Heart left ventricle (tissue), 16 donors: Measurements from ENCODE around the gene MTCH1. TPM values are rescaled to one million over a fixed set of nuclear protein-coding genes. Genes with fewer than 3 reads are reported as not detected.

ENCODE experiments used
- ATAC-seq, 4 donors: fragments of 200-7000 bp; cut with Tn5 transposase; one replicate each; pipeline ENCODE4 v1.9.1; 2020 to 2022; ENCODE audit warnings: moderate library complexity in 4 of 4, mild to moderate bottlenecking in 3 of 4, moderate number of reproducible peaks in 1 of 4
- DNase-seq, 5 donors: peaks; one replicate each; pipeline ENCODE4 v3.0.0-alpha.2; 2020
- H3K27ac ChIP-seq, 12 donors: fragments of 200-600 bp; sonication (generic) in 4 of 12; one replicate each; pipeline versions ENCODE4 v1.5.0 to v1.8.0; 2016 to 2022; ENCODE audit warnings: mild to moderate bottlenecking in 2 of 12
- H3K27me3 ChIP-seq, 9 donors: fragments of 200-600 bp; sonication (generic) in 2 of 9; one replicate each; pipeline versions ENCODE4 v1.5.1 to v1.8.0; 2016 to 2022; ENCODE audit warnings: mild to moderate bottlenecking in 3 of 9
- H3K36me3 ChIP-seq, 9 donors: fragments of 200-600 bp; sonication (generic) in 2 of 9; one replicate each; pipeline versions ENCODE4 v1.5.0 to v1.8.0; 2018 to 2022; ENCODE audit warnings: mild to moderate bottlenecking in 2 of 9
- H3K4me1 ChIP-seq, 12 donors: fragments of 200-600 bp; sonication (generic) in 4 of 12; one replicate each; pipeline versions ENCODE4 v1.5.0 to v1.8.0; 2016 to 2022; ENCODE audit warnings: mild to moderate bottlenecking in 3 of 12
- H3K4me3 ChIP-seq, 12 donors: fragments of 200-600 bp; sonication (generic) in 4 of 12; one replicate each; pipeline versions ENCODE4 v1.5.0 to v1.8.0; 2017 to 2022; ENCODE audit warnings: mild to moderate bottlenecking in 9 of 12, moderate library complexity in 4 of 12
- H3K9me3 ChIP-seq, 12 donors: fragments of 200-600 bp; sonication (generic) in 4 of 12; one replicate each; pipeline versions ENCODE4 v1.5.0 to v1.8.0; 2016 to 2022; ENCODE audit warnings: mild to moderate bottlenecking in 1 of 12
- CTCF ChIP-seq, 12 donors: fragments of 200-600 bp; sonication (generic) in 4 of 12; IDR thresholded peaks; one replicate each; pipeline versions ENCODE4 v1.5.0 to v1.8.0; 2018 to 2022; ENCODE audit warnings: antibody characterized with exemption in 12 of 12, mild to moderate bottlenecking in 5 of 12
- POLR2A ChIP-seq, 2 donors: fragments of 450-650 bp; IDR thresholded peaks; one replicate each; pipeline ENCODE4 v1.6.1; 2017; ENCODE audit warnings: antibody characterized with exemption in 2 of 2, mild to moderate bottlenecking in 2 of 2, moderate library complexity in 2 of 2
- WGBS, 4 donors: extraction: QIAGEN DNeasy Blood & Tissue Kit in 2 of 4; methylation state at CpG; one replicate each; pipeline versions ENCODE4 v1.1.5 to v1.1.7; 2013 to 2018; 5-methylcytosine and 5-hydroxymethylcytosine counted together
- intact Hi-C, 10 donors: fragments of 100-400 bp; cut with DNase I; formaldehyde crosslinking; loops; one replicate each; pipeline versions ENCODE4 v1.11.1 to v1.14.2; 2022
- polyA plus RNA-seq, 2 donors: library from polyadenylated mRNA; stranded (reverse); fragments of 200-250 nt; gene quantifications; one replicate each; pipeline ENCODE4 v1.2.3, GENCODE V29; 2013
- total RNA-seq, 9 donors: library from RNA; depleted of rRNA in 2 of 9; stranded (reverse); fragments of >200 nt in 2 of 9; fragmentation: NEBNext Ultra II Directional in 3 of 9; extraction: Animal tissue kit (Norgen Biotek cat#: 25700) in 3 of 9; gene quantifications; one replicate each; pipeline versions ENCODE4 v1.1.0 to v1.2.4, GENCODE V29; 2016 to 2023
- donor health status: ischemic (EF 13 %, LVEDD 7.1; RV severe dilation, severe dysfunction).
- donor health status: healthy with polysubstance abuse.
- donor health status: DM: no; HTN: yes; CAD: no.
- donor health status: DM: no; HTN: no; CAD: no.
- donor health status: ischemic (EF 25% LVEDD 6.9; RV normal size, moderate dysfunction).
- donor health status: ischemic (EF 25% LVEDD 5.7; RV mildly dilated, moderate dysfunction).
- donor health status: healthy.
- donor health status: DM: yes; HTN: yes; CAD: no.
- donor health status: ischemic (EF 35%, LVEDD 5.7; RV mildly dilated, moderate dysfunction).
- donor health status: nonischemic (EF 11% LVEDD 7.7; RV severe dilation, severe dysfunction).
- donor health status: DM: yes; HTN: yes; CAD: no.
- donor health status: PGD.
- donor health status: ischemic (EF 29% LVEDD 5.4; RV normal size, mild dysfunction).
- donor health status: nonischemic (EF 23%, LVEDD 6.1; RV moderate dilation, normal function).

MTCH1 gene
- total and polyA plus RNA-seq, 11 donors = 104 to 367 (median 193) TPM

DNA sequence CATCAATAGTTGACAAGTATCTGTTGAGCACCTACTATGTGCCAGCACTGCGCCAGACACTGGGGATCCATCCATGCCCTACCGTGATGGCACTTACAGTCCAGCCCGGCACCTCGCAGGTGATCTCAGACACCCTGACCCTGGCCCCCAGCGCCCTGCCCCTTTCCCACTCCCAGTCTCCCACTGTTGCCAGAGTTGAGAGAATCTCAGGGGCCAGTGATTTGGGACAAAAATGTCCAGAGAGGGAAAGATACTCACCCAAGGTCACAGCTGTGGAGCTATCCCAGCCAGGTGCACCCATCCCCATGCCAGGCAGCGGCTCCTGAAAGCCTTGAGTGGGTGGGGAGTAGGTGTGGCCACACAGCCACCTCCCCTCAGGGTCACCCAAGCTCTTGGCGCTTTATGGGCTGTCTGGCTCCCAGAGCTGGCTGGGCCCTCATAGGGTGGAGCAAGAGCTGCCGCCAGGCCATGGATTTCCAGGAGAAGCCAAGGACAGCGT, 28.2 kb downstream of the MTCH1 start:
- intact Hi-C loops = no loop called here
- peak in 2 of 4 donors; percentile 12 to 25 for ATAC-seq
- peak overlapping the region in 1 of 12 donors; percentile 7 for H3K4me3 ChIP-seq

DNA sequence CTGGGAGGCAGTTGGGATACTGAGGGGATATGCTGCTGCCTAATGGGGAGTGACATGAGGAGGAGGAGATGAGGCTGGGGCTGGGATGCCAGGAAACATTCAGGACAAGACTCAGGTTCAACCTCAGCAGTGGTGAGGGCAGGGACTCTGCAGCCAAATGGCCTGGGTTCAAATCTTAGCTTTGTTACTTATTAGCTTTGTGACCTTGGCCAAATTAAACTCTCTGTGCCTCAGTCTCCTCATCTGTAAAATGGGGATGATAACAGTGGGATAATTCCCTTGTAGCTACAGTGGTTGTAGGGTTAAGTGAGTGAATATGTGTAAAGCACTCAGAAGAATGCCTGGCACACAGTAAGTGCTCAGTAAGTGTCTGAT, 29.6 kb downstream of the MTCH1 start:
- Histone ChIP-seq H3K9me3 (no peaks in the 10 kb centered on the region), H3K4me3 (peak overlapping the region in 7 of 12 donors; percentile 7 to 48 (median 31)), H3K27ac (peak overlapping the region in 2 of 12 donors; percentile 28 to 55), H3K4me1 (peaks cover 0 to 39% (median 12%) of the 10 kb centered on the region in 12 donors), H3K36me3 (no peaks in the 10 kb centered on the region), H3K27me3 (no peaks in the 10 kb centered on the region)
- no peak for TF ChIP-seq POLR2A (IDR thresholded peaks at IDR 0.05)
- no peak for TF ChIP-seq CTCF (IDR thresholded peaks at IDR 0.05)
- intact Hi-C loops = no loop called here
- no peak for ATAC-seq
- no peak for DNase-seq

More for the DNA sequence above, 28.2 kb downstream of the MTCH1 start:
- Histone ChIP-seq H3K36me3 (no peaks in the 10 kb centered on the region), H3K9me3 (no peaks in the 10 kb centered on the region), H3K27ac (no peak overlapping the region), H3K4me1 (peaks cover 0 to 39% (median 12%) of the 10 kb centered on the region in 12 donors), H3K27me3 (no peaks in the 10 kb centered on the region)
- WGBS, 4 donors = 65 to 93% (median 88%) methylated on average over 4 to 9 of the region's 9 CpGs
- DNase-seq = peak in 1 of 5 donors; percentile 43
- TF ChIP-seq POLR2A (IDR thresholded peaks at IDR 0.05) (no peak), CTCF (IDR thresholded peaks at IDR 0.05) (no peak)

DNA sequence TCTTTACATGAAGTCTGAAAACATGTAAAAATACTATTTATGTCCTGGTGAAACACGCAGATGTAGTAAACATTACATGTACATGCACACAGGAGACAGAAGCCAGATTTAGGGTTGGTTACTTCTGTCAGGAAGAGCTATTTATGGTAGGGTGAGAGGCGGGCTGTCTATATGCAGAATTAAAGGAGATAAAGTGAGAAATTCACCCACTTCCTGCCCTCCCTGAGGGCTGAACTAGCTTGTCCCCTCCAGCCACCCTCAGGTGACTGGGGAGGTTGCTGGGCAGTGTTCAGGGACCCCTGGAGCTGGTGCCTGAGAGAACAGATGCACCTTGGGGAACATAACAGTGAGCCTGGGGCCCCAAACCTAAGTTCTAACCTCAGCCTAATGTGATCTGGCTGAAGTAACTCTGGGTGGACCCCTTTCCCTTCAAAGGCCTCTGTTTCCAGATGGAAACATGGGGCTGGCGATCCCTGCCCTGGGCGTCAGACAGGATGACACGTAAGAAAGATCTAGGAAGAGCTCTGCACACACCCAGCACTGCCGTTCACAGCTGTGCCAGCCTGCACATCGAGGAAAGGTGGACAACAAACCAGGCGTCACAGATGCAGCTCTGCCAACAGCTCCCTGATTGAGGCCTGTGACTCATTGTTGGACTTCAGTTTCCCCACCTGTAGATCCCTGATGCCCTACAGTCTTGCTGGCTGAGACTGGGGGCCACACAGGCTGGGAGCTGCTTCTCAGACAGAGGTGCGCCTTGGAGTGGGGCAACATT, 30.1 kb downstream of the MTCH1 start:
- Histone ChIP-seq H3K27me3 (no peaks in the 10 kb centered on the region), H3K4me3 (peak overlapping the region in 8 of 12 donors; percentile 7 to 49 (median 41)), H3K9me3 (no peaks in the 10 kb centered on the region), H3K4me1 (peaks cover 0 to 38% (median 9%) of the 10 kb centered on the region in 12 donors), H3K27ac (peak overlapping the region in 7 of 12 donors; percentile 12 to 55 (median 27)), H3K36me3 (no peaks in the 10 kb centered on the region)
- 55 to 68% (median 60%) methylated on average over 4 to 9 of the region's 9 CpGs for WGBS, 4 donors
- TF ChIP-seq CTCF (IDR thresholded peaks at IDR 0.05) (no peak), POLR2A (IDR thresholded peaks at IDR 0.05) (no peak)
- ATAC-seq (peak in 3 of 4 donors; percentile 31 to 38 (median 34)), DNase-seq (peak in 1 of 5 donors; percentile 65)
- intact Hi-C loops = no loop called here

DNA sequence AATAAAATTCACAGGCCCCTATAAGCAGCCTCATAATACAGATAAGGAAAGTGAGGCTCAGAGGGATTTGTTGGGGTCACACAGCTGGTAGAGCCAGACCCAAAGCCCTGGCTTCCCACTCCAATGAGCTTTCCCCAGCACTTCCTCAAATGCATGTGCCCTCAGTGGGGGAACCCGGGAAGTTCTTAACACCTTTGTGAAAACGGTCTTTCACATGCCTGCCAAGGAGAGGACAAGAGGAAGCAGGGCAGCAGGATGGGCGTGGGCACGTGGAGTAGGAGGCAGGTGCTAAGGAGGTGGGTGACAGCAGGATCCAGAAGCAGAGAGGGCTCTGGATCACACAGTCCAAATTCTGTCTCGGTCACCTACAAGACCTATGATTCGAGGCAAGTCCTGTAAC, 30.9 kb downstream of the MTCH1 start:
- ATAC-seq (no peak), DNase-seq (no peak)
- intact Hi-C loops = no loop called here
- H3K9me3 ChIP-seq = no peaks in the 10 kb centered on the region
- peaks cover 0 to 33% (median 5%) of the 10 kb centered on the region in 12 donors for H3K4me1 ChIP-seq
- H3K27me3 ChIP-seq = no peaks in the 10 kb centered on the region
- H3K27ac ChIP-seq = peak overlapping the region in 3 of 12 donors; percentile 12 to 55 (median 28)
- 52 to 67% (median 58%) methylated on average over 6 of the region's 6 CpGs for WGBS, 4 donors
- H3K4me3 ChIP-seq = peak overlapping the region in 10 of 12 donors; percentile 7 to 49 (median 35)
- H3K36me3 ChIP-seq = no peaks in the 10 kb centered on the region
- TF ChIP-seq POLR2A (IDR thresholded peaks at IDR 0.05) = no peak
- TF ChIP-seq CTCF (IDR thresholded peaks at IDR 0.05) = no peak
